SK-N-SH (cell line): ENCODE results near the gene DPP10. TPM values are rescaled to one million over a fixed set of nuclear protein-coding genes. Genes with fewer than 3 reads are reported as not detected.

ENCODE experiments used
- CTCF ChIA-PET: fragments of 300-600, 350-600 bp; formaldehyde crosslinking; extraction: SDS; loops from one replicate; lab custom pipeline; 2021; lab: Yijun Ruan, JAX
- POLR2A ChIA-PET: fragments of 350-600 bp; sonication (Branson Sonifier 250); formaldehyde crosslinking; extraction: SDS; loops from one replicate; lab custom pipeline; 2020; ENCODE audit warnings: antibody characterized with exemption, inconsistent platforms; lab: Yijun Ruan, JAX
- DNase-seq: peaks from one replicate; pipeline ENCODE4 v3.0.0; 2012
- H2AFZ ChIP-seq: fragments of 200-600 bp; sonication (generic); 2 replicates; pipeline ENCODE4 v1.8.1; 2016; ENCODE audit warnings: antibody characterized with exemption, mild to moderate bottlenecking, low read depth
- H3F3A ChIP-seq: fragments of 200-600 bp; sonication (generic); replicated peaks from 2 replicates; pipeline ENCODE3; 2016; ENCODE audit warnings: antibody characterized with exemption, mild to moderate bottlenecking; ENCODE audit not compliant: insufficient read depth
- H3K27ac ChIP-seq, 2 experiments: fragments of 200-500 bp in 1 of 2; fragments of 200-600 bp in 1 of 2; sonication (Bioruptor generic) in 1 of 2; sonication (generic), shearing (Covaris generic) in 1 of 2; 2 replicates each; pipeline versions ENCODE4 v1.5.1 to v1.6.1; 2014 to 2016; ENCODE audit warnings: low read depth in 2 of 2, inconsistent platforms in 1 of 2, low read length in 1 of 2, mild to moderate bottlenecking in 1 of 2, mixed read lengths in 1 of 2
- H3K27me3 ChIP-seq: fragments of 200-600 bp; sonication (generic), shearing (Covaris generic); 2 replicates; pipeline ENCODE4 v1.6.1; 2016; ENCODE audit warnings: mixed run types; ENCODE audit not compliant: insufficient read depth
- H3K36me3 ChIP-seq, 2 experiments: fragments of 200-500 bp in 1 of 2; fragments of 200-600 bp in 1 of 2; sonication (Bioruptor generic) in 1 of 2; sonication (generic) in 1 of 2; replicated peaks in 1 of 2; 2 replicates each; pipeline versions ENCODE3 to v1.5.1; 2014 to 2016; ENCODE audit warnings: low read length in 1 of 2, mild to moderate bottlenecking in 1 of 2; ENCODE audit not compliant: insufficient read depth in 2 of 2, control insufficient read depth in 1 of 2
- H3K4me1 ChIP-seq, 2 experiments: fragments of 200-500 bp in 1 of 2; fragments of 200-600 bp in 1 of 2; sonication (Bioruptor generic) in 1 of 2; sonication (generic), shearing (Covaris generic) in 1 of 2; 2 replicates each; pipeline versions ENCODE4 v1.5.1 to v1.6.1; 2014 to 2016; ENCODE audit warnings: low read depth in 1 of 2, low read length in 1 of 2, mixed run types in 1 of 2; ENCODE audit not compliant: insufficient read depth in 2 of 2, control insufficient read depth in 1 of 2
- H3K4me2 ChIP-seq: fragments of 200-600 bp; sonication (generic), shearing (Covaris generic); 2 replicates; pipeline ENCODE4 v1.6.1; 2017; ENCODE audit warnings: mixed run types
- H3K4me3 ChIP-seq, 2 experiments: fragments of 200-500 bp in 1 of 2; fragments of 200-600 bp in 1 of 2; sonication (Bioruptor generic) in 1 of 2; sonication (generic), shearing (Covaris generic) in 1 of 2; 2 replicates each; pipeline versions ENCODE4 v1.5.1 to v1.8.1; 2014 to 2016; ENCODE audit warnings: low read depth in 2 of 2, inconsistent platforms in 1 of 2, low read length in 1 of 2, mild to moderate bottlenecking in 1 of 2, mixed read lengths in 1 of 2, moderate library complexity in 1 of 2
- H3K79me2 ChIP-seq: fragments of 200-600 bp; sonication (generic); 2 replicates; pipeline ENCODE4 v1.8.1; 2017; ENCODE audit warnings: mild to moderate bottlenecking; ENCODE audit not compliant: insufficient read depth
- H3K9ac ChIP-seq: fragments of 200-600 bp; sonication (generic); 2 replicates; pipeline ENCODE4 v1.6.1; 2017; ENCODE audit warnings: mixed run types
- H3K9me2 ChIP-seq: fragments of 200-600 bp; sonication (generic); 2 replicates; pipeline ENCODE4 v1.6.1; 2017; ENCODE audit warnings: mixed run types
- H3K9me3 ChIP-seq: fragments of 200-600 bp; sonication (generic); 2 replicates; pipeline ENCODE4 v1.6.1; 2017; ENCODE audit warnings: mixed run types, mild to moderate bottlenecking, moderate library complexity
- H4K20me1 ChIP-seq: fragments of 200-600 bp; sonication (generic); 2 replicates; pipeline ENCODE4 v1.6.1; 2017; ENCODE audit warnings: mild to moderate bottlenecking, mixed run types; ENCODE audit not compliant: insufficient read depth
- CHD2 ChIP-seq: fragments of 150-350 bp; IDR thresholded peaks from 2 replicates; pipeline ENCODE4 v1.6.1; 2018; ENCODE audit warnings: low read length; ENCODE audit not compliant: partially characterized antibody
- ELF1 ChIP-seq: IDR thresholded peaks from 2 replicates; pipeline ENCODE4 v1.4.0; 2012
- EP300 ChIP-seq, 2 experiments: IDR thresholded peaks; 2 replicates each; pipeline versions ENCODE4 v1.4.0 to v1.6.1; 2012; ENCODE audit warnings: borderline replicate concordance in 1 of 2, low read depth in 1 of 2, low read length in 1 of 2
- EZH2phosphoT487 ChIP-seq: fragments of 200-600 bp; sonication (generic); IDR thresholded peaks from 2 replicates; pipeline ENCODE4 v1.6.1; 2017; ENCODE audit warnings: low read depth, mixed run types, mild to moderate bottlenecking, antibody characterized with exemption, moderate library complexity, borderline replicate concordance
- FOSL2 ChIP-seq: IDR thresholded peaks from 2 replicates; pipeline ENCODE4 v1.4.0; 2012; ENCODE audit warnings: low read depth, mild to moderate bottlenecking, moderate library complexity, borderline replicate concordance
- FOXJ3 ChIP-seq: sonication (generic); formaldehyde crosslinking; IDR thresholded peaks from 2 replicates; pipeline ENCODE4 v1.5.1; 2020; ENCODE audit warnings: mild to moderate bottlenecking, missing genetic modification reagents
- GABPA ChIP-seq: IDR thresholded peaks from 2 replicates; pipeline ENCODE4 v1.4.0; 2012; ENCODE audit warnings: low read depth, mild to moderate bottlenecking
- GATA2 ChIP-seq: sonication (generic); formaldehyde crosslinking; IDR thresholded peaks from 2 replicates; pipeline ENCODE4 v1.5.0; 2020; ENCODE audit warnings: mild to moderate bottlenecking, missing genetic modification reagents
- JUND ChIP-seq: IDR thresholded peaks from 2 replicates; pipeline ENCODE4 v1.4.0; 2012
- NFIC ChIP-seq: IDR thresholded peaks from 2 replicates; pipeline ENCODE4 v1.4.0; 2012; ENCODE audit warnings: borderline replicate concordance
- NRF1 ChIP-seq: IDR thresholded peaks from 2 replicates; pipeline ENCODE4 v1.6.1; 2012; ENCODE audit warnings: low read depth, mild to moderate bottlenecking, low read length
- POLR2AphosphoS5 ChIP-seq: IDR thresholded peaks from 2 replicates; pipeline ENCODE4 v1.6.1; 2012; ENCODE audit warnings: low read depth, low read length
- RAD21 ChIP-seq: IDR thresholded peaks from 2 replicates; pipeline ENCODE4 v1.6.1; 2012; ENCODE audit warnings: mild to moderate bottlenecking, low read length
- RCOR1 ChIP-seq: fragments of 150-350 bp; IDR thresholded peaks from 2 replicates; pipeline ENCODE4 v1.6.1; 2017; ENCODE audit warnings: antibody characterized with exemption, low read length
- RFX5 ChIP-seq: IDR thresholded peaks from 2 replicates; pipeline ENCODE4 v1.6.1; 2012; ENCODE audit warnings: mild to moderate bottlenecking, improper control_type of control experiment, low read length
- SIN3A ChIP-seq: IDR thresholded peaks from 2 replicates; pipeline ENCODE4 v1.6.1; 2012; ENCODE audit warnings: low read depth, mild to moderate bottlenecking, low read length, moderate library complexity, borderline replicate concordance
- SMC3 ChIP-seq: IDR thresholded peaks from 2 replicates; pipeline ENCODE4 v1.6.1; 2012; ENCODE audit warnings: low read depth, low read length, improper control_type of control experiment
- TAF1 ChIP-seq: IDR thresholded peaks from 2 replicates; pipeline ENCODE4 v1.6.1; 2012; ENCODE audit warnings: low read depth, mild to moderate bottlenecking, low read length, moderate library complexity, borderline replicate concordance
- TCF12 ChIP-seq: IDR thresholded peaks from 2 replicates; pipeline ENCODE4 v1.4.0; 2012
- TEAD4 ChIP-seq: IDR thresholded peaks from 2 replicates; pipeline ENCODE4 v1.4.0; 2012; ENCODE audit warnings: mild to moderate bottlenecking, borderline replicate concordance; ENCODE audit not compliant: insufficient read depth
- WGBS: methylation state at CpG from one replicate; pipeline ENCODE4 v1.1.6; 2017; ENCODE audit warnings: low lambda C conversion rate; 5-methylcytosine and 5-hydroxymethylcytosine counted together
- polyA plus RNA-seq, 3 experiments: library from polyadenylated mRNA; depleted of rRNA; stranded (reverse); fragments of >200 nt; gene quantifications; 2 replicates each; pipeline ENCODE4 v1.2.3, GENCODE V29; 2012
- TF ChIP-seq, protein P1 (sequence below): fragments of 150-350 bp; IDR thresholded peaks from 2 replicates; pipeline ENCODE4 v1.6.1; 2016; ENCODE audit warnings: mild to moderate bottlenecking, low read depth, low read length
- TF ChIP-seq, protein P2 (sequence below): IDR thresholded peaks from 2 replicates; pipeline ENCODE4; 2012
- TF ChIP-seq, protein P3 (sequence below): IDR thresholded peaks from 2 replicates; pipeline ENCODE4 v1.4.0; 2012; ENCODE audit warnings: low read depth, borderline replicate concordance

Gene DPP10
- polyA plus RNA-seq, 1 of the 3 experiments (the other 2 are of a cell fraction), result not detected

DNA sequence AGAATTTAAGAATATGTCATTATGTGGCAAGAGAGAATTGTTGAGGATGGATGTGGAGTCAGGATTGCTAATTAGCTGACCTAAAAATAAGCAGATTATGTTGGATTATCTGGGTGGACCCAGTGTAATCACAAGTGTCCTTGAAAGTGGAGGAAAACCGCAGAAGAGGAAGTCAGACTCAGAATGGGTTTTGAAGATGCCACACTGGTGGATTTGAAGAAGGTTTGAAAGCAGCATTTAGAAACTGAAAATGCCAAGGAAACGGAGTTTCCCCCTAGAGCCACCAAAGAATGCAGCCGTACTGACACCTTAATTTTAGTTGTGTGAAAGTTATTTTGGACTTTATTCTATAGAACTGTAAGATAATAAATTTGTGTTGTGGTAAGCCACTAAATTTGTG is 41.6 kb upstream of the DPP10 start (continued):
- no peak for TF ChIP-seq NFIC

DNA sequence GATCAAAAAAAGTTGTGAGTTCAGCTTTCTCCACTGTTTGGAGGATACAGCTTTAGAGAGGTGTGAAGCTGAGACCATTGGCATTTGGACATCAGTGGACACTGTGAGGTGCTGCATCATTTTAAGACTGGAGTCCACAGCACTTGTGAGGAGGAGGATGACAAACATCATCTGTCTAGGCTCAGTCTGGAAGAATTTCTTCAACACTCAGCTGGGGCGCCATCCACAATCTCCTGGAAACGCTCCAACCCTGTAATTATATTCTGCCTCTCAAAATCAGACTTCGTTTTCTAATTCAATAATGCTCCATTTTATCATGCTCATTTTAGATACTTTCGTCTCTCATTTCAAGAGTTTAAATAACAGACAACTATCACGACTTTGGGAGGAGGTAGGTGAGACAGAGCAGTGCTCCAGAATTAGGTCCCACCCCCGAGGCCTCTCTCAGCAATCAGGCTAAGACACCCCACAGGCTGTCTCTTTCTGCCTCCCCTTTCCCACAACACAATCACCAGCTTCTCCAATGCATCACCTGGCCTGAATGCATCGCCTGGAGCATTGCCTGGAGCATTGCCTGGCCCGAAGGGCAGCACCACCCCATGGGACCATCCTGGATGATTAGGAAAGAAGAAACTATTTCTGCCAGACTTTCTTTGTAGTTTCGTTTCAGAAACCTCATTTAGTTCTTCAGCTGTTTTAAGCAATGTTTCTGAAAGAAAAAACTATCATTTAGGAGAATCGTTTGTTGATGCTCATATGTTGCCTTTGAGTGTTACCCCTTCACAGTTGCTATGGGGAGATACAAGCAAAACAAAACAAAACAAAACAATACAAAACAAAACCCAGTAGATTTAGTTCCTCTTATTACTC is 37.0 kb upstream of the DPP10 start:
- ChIA-PET POLR2A (no interaction called here), CTCF (no interaction called here)
- no peak overlapping the region for H3K4me2 ChIP-seq
- H4K20me1 ChIP-seq, result no peaks in the 10 kb centered on the region
- no peaks in the 10 kb centered on the region for H3F3A ChIP-seq
- no peak overlapping the region for H3K9ac ChIP-seq
- under 1% methylated on average over 10 of the region's 10 CpGs for WGBS
- no peak for TF ChIP-seq CHD2
- TF ChIP-seq, protein P1, sequence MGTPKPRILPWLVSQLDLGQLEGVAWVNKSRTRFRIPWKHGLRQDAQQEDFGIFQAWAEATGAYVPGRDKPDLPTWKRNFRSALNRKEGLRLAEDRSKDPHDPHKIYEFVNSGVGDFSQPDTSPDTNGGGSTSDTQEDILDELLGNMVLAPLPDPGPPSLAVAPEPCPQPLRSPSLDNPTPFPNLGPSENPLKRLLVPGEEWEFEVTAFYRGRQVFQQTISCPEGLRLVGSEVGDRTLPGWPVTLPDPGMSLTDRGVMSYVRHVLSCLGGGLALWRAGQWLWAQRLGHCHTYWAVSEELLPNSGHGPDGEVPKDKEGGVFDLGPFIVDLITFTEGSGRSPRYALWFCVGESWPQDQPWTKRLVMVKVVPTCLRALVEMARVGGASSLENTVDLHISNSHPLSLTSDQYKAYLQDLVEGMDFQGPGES, result no peak
- TF ChIP-seq FOXJ3 (CRISPR knock-in tag), result no peak
- no peak for TF ChIP-seq RCOR1
- TF ChIP-seq EZH2phosphoT487, result no peak
- TF ChIP-seq GATA2 (CRISPR knock-in tag), result no peak
- no peak for TF ChIP-seq RFX5
- TF ChIP-seq GABPA, result no peak
- TF ChIP-seq SMC3, result no peak
- no peak for TF ChIP-seq TAF1
- no peak for TF ChIP-seq EP300 (IDR thresholded peaks at IDR 0.05; ENCODE audit: borderline replicate concordance in 1 of 2, low read depth in 1 of 2, low read length in 1 of 2)
- no peak for TF ChIP-seq RAD21
- no peak for TF ChIP-seq JUND
- TF ChIP-seq TEAD4, result no peak
- no peak for TF ChIP-seq FOSL2
- H3K4me3 ChIP-seq, result no peak overlapping the region
- H3K9me2 ChIP-seq, result no peaks in the 10 kb centered on the region
- no peaks in the 10 kb centered on the region for H3K4me1 ChIP-seq
- H3K9me3 ChIP-seq, result no peaks in the 10 kb centered on the region; the same call in 1 of the 2 replicates
- H2AFZ ChIP-seq, result no peak overlapping the region
- H3K79me2 ChIP-seq, result no peaks in the 10 kb centered on the region
- H3K36me3 ChIP-seq, result no peaks in the 10 kb centered on the region
- no peak for DNase-seq
- H3K27ac ChIP-seq, result no peak overlapping the region
- H3K27me3 ChIP-seq, result no peaks in the 10 kb centered on the region

DNA sequence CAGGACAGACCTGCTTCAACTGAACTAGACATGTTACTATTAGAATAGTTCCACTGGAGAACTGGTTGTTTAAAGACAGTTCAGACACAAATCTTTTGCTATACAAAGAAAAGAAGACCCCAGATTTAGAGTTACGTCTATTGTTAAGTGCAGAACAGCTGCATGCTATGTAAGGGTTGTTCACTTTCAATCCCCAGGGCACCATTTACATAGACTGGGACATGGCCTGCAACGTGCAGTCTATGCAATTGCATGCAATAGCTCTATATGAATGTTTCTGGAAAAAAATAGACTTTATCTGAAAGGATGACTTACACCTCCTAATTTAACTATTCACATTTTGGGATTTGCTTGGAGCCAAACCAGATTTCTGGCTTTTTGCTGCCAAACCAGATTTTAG is 36.1 kb upstream of the DPP10 start:
- Histone ChIP-seq H3K27ac (no peak overlapping the region), H4K20me1 (no peaks in the 10 kb centered on the region), H3K9me2 (no peaks in the 10 kb centered on the region), H3K36me3 (no peaks in the 10 kb centered on the region), H3K4me2 (no peak overlapping the region), H3K4me3 (no peak overlapping the region)
- POLR2A ChIA-PET, result no interaction called here
- TF ChIP-seq SIN3A (no peak), RFX5 (no peak), ELF1 (no peak), NRF1 (no peak), TEAD4 (no peak), POLR2AphosphoS5 (no peak), RCOR1 (no peak), FOSL2 (no peak), CHD2 (no peak), GABPA (no peak), GATA2 (CRISPR knock-in tag) (no peak), EZH2phosphoT487 (no peak), RAD21 (no peak), TCF12 (no peak), JUND (no peak), NFIC (no peak)
- TF ChIP-seq, protein P2, sequence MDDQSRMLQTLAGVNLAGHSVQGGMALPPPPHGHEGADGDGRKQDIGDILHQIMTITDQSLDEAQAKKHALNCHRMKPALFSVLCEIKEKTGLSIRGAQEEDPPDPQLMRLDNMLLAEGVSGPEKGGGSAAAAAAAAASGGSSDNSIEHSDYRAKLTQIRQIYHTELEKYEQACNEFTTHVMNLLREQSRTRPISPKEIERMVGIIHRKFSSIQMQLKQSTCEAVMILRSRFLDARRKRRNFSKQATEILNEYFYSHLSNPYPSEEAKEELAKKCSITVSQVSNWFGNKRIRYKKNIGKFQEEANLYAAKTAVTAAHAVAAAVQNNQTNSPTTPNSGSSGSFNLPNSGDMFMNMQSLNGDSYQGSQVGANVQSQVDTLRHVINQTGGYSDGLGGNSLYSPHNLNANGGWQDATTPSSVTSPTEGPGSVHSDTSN, result no peak
- TF ChIP-seq, protein P3, sequence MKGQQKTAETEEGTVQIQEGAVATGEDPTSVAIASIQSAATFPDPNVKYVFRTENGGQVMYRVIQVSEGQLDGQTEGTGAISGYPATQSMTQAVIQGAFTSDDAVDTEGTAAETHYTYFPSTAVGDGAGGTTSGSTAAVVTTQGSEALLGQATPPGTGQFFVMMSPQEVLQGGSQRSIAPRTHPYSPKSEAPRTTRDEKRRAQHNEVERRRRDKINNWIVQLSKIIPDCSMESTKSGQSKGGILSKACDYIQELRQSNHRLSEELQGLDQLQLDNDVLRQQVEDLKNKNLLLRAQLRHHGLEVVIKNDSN, result no peak
- TF ChIP-seq, all 33 proteins: peak for 0
- 0% methylated on average over 2 of the region's 2 CpGs for WGBS
- Histone ChIP-seq H3K27me3 (no peaks in the 10 kb centered on the region), H3K9me3 (no peaks in the 10 kb centered on the region; the same call in 1 of the 2 replicates), H3K4me1 (no peaks in the 10 kb centered on the region), H2AFZ (no peak overlapping the region), H3K79me2 (no peaks in the 10 kb centered on the region), H3K9ac (no peak overlapping the region), H3F3A (no peaks in the 10 kb centered on the region)
- no peak for DNase-seq
- CTCF ChIA-PET, result no interaction called here
